WTC11 (cell line): ENCODE results near the gene PNLIPRP1. TPM values are rescaled to one million over a fixed set of nuclear protein-coding genes. Genes with fewer than 3 reads are reported as not detected.

Experiments used
- AR ChIP-seq: fragments of 250-450 bp; sonication (Bioruptor Pico); IDR thresholded peaks from 2 replicates; pipeline ENCODE4 v1.9.0; 2021; ENCODE audit warnings: mild to moderate bottlenecking
- CTCF ChIP-seq: fragments of 200-600 bp; IDR thresholded peaks from 2 replicates; pipeline ENCODE4 v1.8.0; 2022; ENCODE audit warnings: antibody characterized with exemption
- E2F1 ChIP-seq: sonication (generic); formaldehyde crosslinking; IDR thresholded peaks from 2 replicates; pipeline ENCODE4 v1.8.0; 2022; ENCODE audit warnings: mild to moderate bottlenecking, missing genetic modification reagents
- ELF4 ChIP-seq: sonication (generic); formaldehyde crosslinking; IDR thresholded peaks from 2 replicates; pipeline ENCODE4 v1.8.1; 2022; ENCODE audit warnings: low read depth, mild to moderate bottlenecking, moderate library complexity, missing genetic modification reagents
- ERG ChIP-seq: fragments of 250-450 bp; sonication (Bioruptor Pico); IDR thresholded peaks from 2 replicates; pipeline ENCODE4 v1.8.0; 2021; ENCODE audit warnings: mild to moderate bottlenecking
- ESRRA ChIP-seq: sonication (generic); formaldehyde crosslinking; IDR thresholded peaks from 2 replicates; pipeline ENCODE4 v1.8.1; 2022; ENCODE audit warnings: mild to moderate bottlenecking, missing genetic modification reagents, borderline replicate concordance
- IRF2 ChIP-seq: sonication (generic); formaldehyde crosslinking; IDR thresholded peaks from 2 replicates; pipeline ENCODE4 v1.8.0; 2022; ENCODE audit warnings: low read depth, missing genetic modification reagents, borderline replicate concordance
- MXD4 ChIP-seq: fragments of 250-450 bp; sonication (Bioruptor Pico); IDR thresholded peaks from 2 replicates; pipeline ENCODE4 v1.8.0; 2021; ENCODE audit warnings: mild to moderate bottlenecking, moderate library complexity, borderline replicate concordance
- MYBL2 ChIP-seq: sonication (generic); formaldehyde crosslinking; IDR thresholded peaks from 2 replicates; pipeline ENCODE4 v1.8.1; 2023; ENCODE audit warnings: mild to moderate bottlenecking, moderate library complexity, missing genetic modification reagents
- NR1H2 ChIP-seq: sonication (generic); formaldehyde crosslinking; IDR thresholded peaks from 2 replicates; pipeline ENCODE4 v1.9.0; 2021; ENCODE audit warnings: mild to moderate bottlenecking, moderate library complexity, missing genetic modification reagents
- NR3C1 ChIP-seq: sonication (generic); formaldehyde crosslinking; conservative IDR thresholded peaks from 2 replicates; pipeline ENCODE4 v1.8.1; 2023; ENCODE audit warnings: low read depth, mild to moderate bottlenecking, missing genetic modification reagents
- OVOL2 ChIP-seq: fragments of 250-450 bp; sonication (Bioruptor Pico); IDR thresholded peaks from 2 replicates; pipeline ENCODE4 v1.9.0; 2021; ENCODE audit warnings: mild to moderate bottlenecking, borderline replicate concordance
- RELA ChIP-seq: sonication (generic); formaldehyde crosslinking; IDR thresholded peaks from 2 replicates; pipeline ENCODE4 v1.8.1; 2022; ENCODE audit warnings: missing genetic modification reagents, mild to moderate bottlenecking, borderline replicate concordance
- RORB ChIP-seq: fragments of 250-450 bp; sonication (Bioruptor Pico); IDR thresholded peaks from 2 replicates; pipeline ENCODE4 v1.9.0; 2021; ENCODE audit warnings: mild to moderate bottlenecking
- SMAD4 ChIP-seq: sonication (generic); formaldehyde crosslinking; IDR thresholded peaks from 2 replicates; pipeline ENCODE4 v1.8.0; 2022; ENCODE audit warnings: mild to moderate bottlenecking, missing genetic modification reagents
- SP1 ChIP-seq: sonication (generic); formaldehyde crosslinking; conservative IDR thresholded peaks from 2 replicates; pipeline ENCODE4 v1.8.1; 2022; ENCODE audit warnings: missing genetic modification reagents
- TCF7 ChIP-seq: sonication (generic); formaldehyde crosslinking; IDR thresholded peaks from 2 replicates; pipeline ENCODE4 v1.8.0; 2022; ENCODE audit warnings: mild to moderate bottlenecking, low read depth, missing genetic modification reagents, moderate library complexity
- TEAD1 ChIP-seq: sonication (generic); formaldehyde crosslinking; IDR thresholded peaks from 2 replicates; pipeline ENCODE4 v1.8.0; 2022; ENCODE audit warnings: mild to moderate bottlenecking, missing genetic modification reagents
- TP53 ChIP-seq: sonication (generic); formaldehyde crosslinking; IDR thresholded peaks from 2 replicates; pipeline ENCODE4 v1.8.1; 2023; ENCODE audit warnings: mild to moderate bottlenecking, missing genetic modification reagents
- ZBTB21 ChIP-seq: sonication (generic); formaldehyde crosslinking; IDR thresholded peaks from 2 replicates; pipeline ENCODE4 v1.8.1; 2023; ENCODE audit warnings: mild to moderate bottlenecking, missing genetic modification reagents, borderline replicate concordance
- ZMAT4 ChIP-seq: fragments of 250-450 bp; sonication (Bioruptor Pico); IDR thresholded peaks from 2 replicates; pipeline ENCODE4 v1.9.0; 2021; ENCODE audit warnings: mild to moderate bottlenecking
- ZNF219 ChIP-seq: sonication (generic); formaldehyde crosslinking; IDR thresholded peaks from 2 replicates; pipeline ENCODE4 v1.8.0; 2023; ENCODE audit warnings: missing genetic modification reagents, mild to moderate bottlenecking, borderline replicate concordance
- ZNF263 ChIP-seq: sonication (generic); formaldehyde crosslinking; IDR thresholded peaks from 2 replicates; pipeline ENCODE4 v1.8.1; 2022; ENCODE audit warnings: low read depth, mild to moderate bottlenecking, moderate library complexity, missing genetic modification reagents
- ZNF416 ChIP-seq: fragments of 250-450 bp; sonication (Bioruptor Pico); IDR thresholded peaks from 2 replicates; pipeline ENCODE4 v1.9.0; 2021; ENCODE audit warnings: mild to moderate bottlenecking, inconsistent platforms
- ZNF423 ChIP-seq: fragments of 250-450 bp; sonication (Bioruptor Pico); IDR thresholded peaks from 2 replicates; pipeline ENCODE4 v2.1.2; 2022; ENCODE audit warnings: mild to moderate bottlenecking, moderate library complexity
- total RNA-seq: library from RNA; stranded (reverse); gene quantifications from 3 replicates; pipeline ENCODE4 v1.2.3, GENCODE V29; 2021
- TF ChIP-seq, protein P1 (sequence below): sonication (generic); formaldehyde crosslinking; IDR thresholded peaks from 2 replicates; pipeline ENCODE4 v1.8.1; 2022; ENCODE audit warnings: low read depth, mild to moderate bottlenecking, moderate library complexity, missing genetic modification reagents, borderline replicate concordance
- TF ChIP-seq, protein P2 (sequence below): sonication (generic); formaldehyde crosslinking; IDR thresholded peaks from 2 replicates; pipeline ENCODE4 v1.8.1; 2023; ENCODE audit warnings: mild to moderate bottlenecking, missing genetic modification reagents

PNLIPRP1 gene
- total RNA-seq, 1 experiment from 2014 or later, result 0.68 TPM

- TF ChIP-seq ZNF416 (CRISPR knock-in tag) (no peak), ZNF263 (CRISPR knock-in tag) (no peak), AR (CRISPR knock-in tag) (no peak), E2F1 (CRISPR knock-in tag) (no peak), SMAD4 (CRISPR knock-in tag) (no peak), ELF4 (CRISPR knock-in tag) (no peak), CTCF (peak; percentile 45), TEAD1 (CRISPR knock-in tag) (0 out of 2 replicates have a peak, but pooled peaks have one; percentile 16), ZBTB21 (CRISPR knock-in tag) (no peak), ZNF423 (CRISPR knock-in tag) (no peak; the same call in 1 of the 2 replicates), OVOL2 (no peak), TP53 (CRISPR knock-in tag) (peak; percentile 27; the same call in 1 of the 2 replicates), ZMAT4 (no peak), ERG (CRISPR knock-in tag) (no peak), TCF7 (CRISPR knock-in tag) (no peak), SP1 (0 out of 2 replicates have a peak, but pooled peaks have one; percentile 46), RORB (CRISPR knock-in tag) (no peak), NR3C1 (CRISPR knock-in tag) (no peak), ZNF219 (CRISPR knock-in tag) (no peak), MXD4 (no peak), IRF2 (CRISPR knock-in tag) (no peak), NR1H2 (CRISPR knock-in tag) (no peak), MYBL2 (CRISPR knock-in tag) (0 out of 2 replicates have a peak, but pooled peaks have one; percentile 45), RELA (CRISPR knock-in tag) (no peak), ESRRA (no peak)
- TF ChIP-seq, protein P1, sequence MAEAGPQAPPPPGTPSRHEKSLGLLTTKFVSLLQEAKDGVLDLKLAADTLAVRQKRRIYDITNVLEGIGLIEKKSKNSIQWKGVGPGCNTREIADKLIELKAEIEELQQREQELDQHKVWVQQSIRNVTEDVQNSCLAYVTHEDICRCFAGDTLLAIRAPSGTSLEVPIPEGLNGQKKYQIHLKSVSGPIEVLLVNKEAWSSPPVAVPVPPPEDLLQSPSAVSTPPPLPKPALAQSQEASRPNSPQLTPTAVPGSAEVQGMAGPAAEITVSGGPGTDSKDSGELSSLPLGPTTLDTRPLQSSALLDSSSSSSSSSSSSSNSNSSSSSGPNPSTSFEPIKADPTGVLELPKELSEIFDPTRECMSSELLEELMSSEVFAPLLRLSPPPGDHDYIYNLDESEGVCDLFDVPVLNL (CRISPR knock-in tag), result no peak
- TF ChIP-seq, protein P2, sequence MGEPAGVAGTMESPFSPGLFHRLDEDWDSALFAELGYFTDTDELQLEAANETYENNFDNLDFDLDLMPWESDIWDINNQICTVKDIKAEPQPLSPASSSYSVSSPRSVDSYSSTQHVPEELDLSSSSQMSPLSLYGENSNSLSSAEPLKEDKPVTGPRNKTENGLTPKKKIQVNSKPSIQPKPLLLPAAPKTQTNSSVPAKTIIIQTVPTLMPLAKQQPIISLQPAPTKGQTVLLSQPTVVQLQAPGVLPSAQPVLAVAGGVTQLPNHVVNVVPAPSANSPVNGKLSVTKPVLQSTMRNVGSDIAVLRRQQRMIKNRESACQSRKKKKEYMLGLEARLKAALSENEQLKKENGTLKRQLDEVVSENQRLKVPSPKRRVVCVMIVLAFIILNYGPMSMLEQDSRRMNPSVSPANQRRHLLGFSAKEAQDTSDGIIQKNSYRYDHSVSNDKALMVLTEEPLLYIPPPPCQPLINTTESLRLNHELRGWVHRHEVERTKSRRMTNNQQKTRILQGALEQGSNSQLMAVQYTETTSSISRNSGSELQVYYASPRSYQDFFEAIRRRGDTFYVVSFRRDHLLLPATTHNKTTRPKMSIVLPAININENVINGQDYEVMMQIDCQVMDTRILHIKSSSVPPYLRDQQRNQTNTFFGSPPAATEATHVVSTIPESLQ (CRISPR knock-in tag), result no peak
Measured at GRCh38 chr10:116627386-116627933, 36.7 kb downstream of the PNLIPRP1 start (continued).
